SK-MEL-5 (cell line): ENCODE measurements around the gene C5orf46. TPM values are rescaled to one million over a fixed set of nuclear protein-coding genes. Genes with fewer than 3 reads are reported as not detected.
"Not testable (repeated sequence)": the region's sequence is repeated elsewhere in the genome, so short reads cannot be mapped to it uniquely, and the experiment has no call there.

Source experiments
- DNase-seq: peaks from one replicate; pipeline ENCODE4 v3.0.0-alpha.2; 2016; ENCODE audit warnings: low read depth, low spot score
- in situ Hi-C: cut with HindIII; loops from 2 replicates; pipeline ENCODE4 v1.10.0; 2016; ENCODE audit warnings: low sequenced_read_pairs, high pct_unique_total_duplicates, low pct_unique_long_range_greater_than_20kb
- total RNA-seq: library from RNA; depleted of rRNA; stranded (reverse); fragments of >200 nt; shearing (Covaris generic); gene quantifications from 2 replicates; pipeline ENCODE4 v1.2.3, GENCODE V29; 2014

C5orf46 gene
- total RNA-seq, 1 experiment from 2014 or later: not detected

DNA sequence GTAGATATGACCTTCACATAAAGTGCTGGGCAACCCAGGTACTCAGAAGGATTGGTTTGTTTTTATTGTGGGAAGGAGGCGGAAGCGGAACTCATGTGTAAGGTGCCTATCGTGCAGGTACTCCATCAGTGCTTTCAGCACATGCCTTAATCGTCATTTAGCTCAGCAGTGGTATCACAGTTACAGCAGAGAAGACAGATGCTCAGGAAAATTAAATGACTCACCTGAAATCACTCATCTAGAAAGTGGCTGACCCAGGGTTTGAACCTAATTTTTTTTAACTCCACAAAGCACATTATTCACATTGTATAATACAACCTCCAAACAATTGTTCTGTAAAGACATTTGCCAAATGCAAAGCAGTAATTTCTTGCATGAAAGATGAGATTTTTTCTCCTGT lies 2.2 kb downstream of the C5orf46 start:
- no peak for DNase-seq
- in situ Hi-C loops: no loop called here

DNA sequence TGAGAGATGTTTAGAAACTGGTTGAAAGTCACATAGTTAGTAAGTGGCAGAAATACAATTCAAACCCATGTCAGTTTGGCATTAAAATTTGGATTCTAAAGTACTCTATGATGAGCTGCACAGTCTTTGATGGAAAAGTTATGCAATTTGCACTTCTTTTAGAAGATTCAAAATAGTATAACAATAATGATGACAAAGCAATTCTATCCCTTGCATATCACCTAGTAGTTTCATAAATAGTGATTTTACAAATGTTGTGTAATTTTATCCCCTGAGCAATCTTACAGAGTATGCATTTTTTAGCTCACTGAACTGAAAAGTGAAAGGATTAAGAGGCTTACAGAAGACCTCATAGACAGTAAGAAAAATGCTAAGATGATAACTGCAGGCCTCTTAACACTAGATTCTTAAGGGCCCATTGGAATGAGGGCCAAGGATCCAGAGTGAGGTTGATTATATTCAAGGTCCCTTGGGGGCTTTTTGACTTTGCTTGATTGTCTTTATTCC lies 3.7 kb downstream of the C5orf46 start:
- in situ Hi-C loops: no loop called here
- no peak for DNase-seq

DNA sequence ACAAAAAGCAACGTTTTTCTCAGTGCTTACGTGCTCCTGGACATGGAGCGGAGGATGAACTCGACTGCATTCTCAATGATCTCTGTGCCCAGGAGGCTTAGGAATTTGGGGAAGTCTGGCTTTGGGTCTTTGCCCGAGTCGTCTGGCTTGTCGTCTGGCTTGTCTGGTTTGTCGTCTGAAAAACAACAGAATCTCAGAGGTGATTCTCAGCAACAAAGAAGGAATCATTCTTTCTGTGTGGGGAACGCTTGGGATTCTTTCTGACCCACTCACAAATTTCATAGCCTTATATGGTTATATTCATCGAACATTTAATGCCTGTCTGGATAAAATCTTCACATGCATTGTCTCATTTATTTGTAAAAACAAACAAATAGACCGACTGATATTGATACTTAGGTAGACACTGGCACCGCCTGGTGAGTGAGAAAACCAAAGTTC lies 4.7 kb downstream of the C5orf46 start:
- in situ Hi-C loops: no loop called here
- DNase-seq: no peak

DNA sequence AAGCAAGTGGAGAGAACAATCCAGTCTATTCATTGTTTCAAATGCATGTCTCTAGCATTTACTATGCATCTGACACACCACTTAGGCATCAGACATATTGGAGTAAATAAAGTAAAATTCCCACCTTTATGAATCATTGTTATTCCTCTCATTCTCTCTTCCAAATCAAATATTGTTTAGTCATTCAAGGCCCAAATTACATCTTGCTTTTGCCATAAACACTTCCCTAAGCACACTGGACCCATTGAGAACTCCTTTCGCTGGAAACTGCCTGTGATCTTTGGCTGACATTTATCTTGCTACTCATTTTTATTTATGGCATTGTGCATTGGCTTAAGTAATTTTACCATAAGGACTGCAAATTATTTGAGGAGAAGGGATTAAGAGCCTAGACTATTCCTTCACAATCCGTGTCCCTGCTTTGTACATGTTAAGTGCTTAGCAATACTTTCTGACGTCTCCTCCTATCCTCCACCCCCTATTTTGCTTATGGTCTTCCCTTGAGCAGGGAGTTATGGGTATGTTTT lies 7.4 kb downstream of the C5orf46 start:
- in situ Hi-C loops: no loop called here
- no peak for DNase-seq

DNA sequence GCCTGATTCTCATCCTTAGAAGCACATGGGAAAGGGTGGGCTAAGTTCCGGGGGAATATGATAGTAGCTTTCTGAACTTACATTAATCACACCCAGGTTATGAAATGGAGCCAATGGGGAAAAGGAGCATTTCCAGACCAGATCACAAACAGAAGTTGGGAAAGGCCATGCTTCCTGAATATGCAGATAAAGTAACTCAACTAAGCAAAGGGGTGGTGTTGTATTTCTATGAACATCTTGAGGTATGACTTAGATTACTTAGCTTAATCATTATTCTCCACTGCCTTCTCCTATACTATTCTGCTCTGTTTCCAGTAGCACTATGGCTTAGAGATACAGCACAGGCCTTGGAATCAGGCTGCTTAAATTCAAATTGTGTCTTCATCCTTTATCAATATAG lies 10.5 kb downstream of the C5orf46 start:
- DNase-seq: no peak
- in situ Hi-C loops: no loop called here

DNA sequence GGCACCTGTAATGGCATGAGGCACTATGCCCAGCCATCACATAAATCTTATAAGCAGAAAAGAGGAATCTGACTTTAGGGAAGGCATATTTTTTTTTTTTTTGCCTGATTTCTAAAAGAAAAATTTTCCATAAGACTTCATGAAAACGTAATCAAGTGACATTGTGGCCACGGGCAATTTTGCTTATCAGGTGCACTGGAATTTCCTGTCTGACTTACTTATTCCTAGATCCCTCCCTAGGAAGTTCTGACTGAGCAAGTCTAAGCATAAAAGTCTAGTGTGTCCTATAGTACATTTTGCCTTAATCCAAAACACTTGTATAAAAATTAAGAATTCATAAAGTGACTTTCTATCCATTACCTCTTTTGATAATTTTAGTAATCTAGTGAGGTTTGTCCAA lies 12.5 kb downstream of the C5orf46 start:
- no peak for DNase-seq
- in situ Hi-C loops: no loop called here

DNA sequence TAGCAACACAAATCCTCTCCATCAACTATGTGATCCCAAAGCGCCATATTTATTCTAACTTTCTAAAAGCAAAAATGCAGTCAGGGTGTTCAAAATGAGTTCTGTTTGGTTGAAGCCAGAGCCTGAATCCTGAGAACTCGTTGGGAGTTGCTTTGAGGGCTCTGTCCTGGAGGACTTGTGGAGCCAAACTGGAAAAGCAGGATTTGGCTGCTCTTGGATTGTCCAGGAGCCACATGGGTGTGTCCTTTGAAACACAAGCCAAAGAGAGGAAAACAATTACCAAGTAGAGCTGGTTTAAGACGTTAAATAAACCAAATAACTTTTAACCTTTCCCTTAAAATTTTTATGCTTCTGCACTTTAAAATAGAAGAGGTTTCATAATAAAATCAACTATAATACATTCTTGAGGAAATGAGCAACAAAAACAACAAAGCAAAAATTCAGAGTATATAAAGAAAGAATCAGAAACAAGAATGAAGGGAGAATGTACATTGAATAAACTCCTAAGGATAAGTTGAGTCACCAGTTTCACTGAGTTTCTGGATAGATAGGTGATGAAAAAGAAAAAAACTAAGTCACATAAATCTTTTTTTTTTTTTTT lies 13.5 kb downstream of the C5orf46 start:
- in situ Hi-C loops: no loop called here
- no peak for DNase-seq

DNA sequence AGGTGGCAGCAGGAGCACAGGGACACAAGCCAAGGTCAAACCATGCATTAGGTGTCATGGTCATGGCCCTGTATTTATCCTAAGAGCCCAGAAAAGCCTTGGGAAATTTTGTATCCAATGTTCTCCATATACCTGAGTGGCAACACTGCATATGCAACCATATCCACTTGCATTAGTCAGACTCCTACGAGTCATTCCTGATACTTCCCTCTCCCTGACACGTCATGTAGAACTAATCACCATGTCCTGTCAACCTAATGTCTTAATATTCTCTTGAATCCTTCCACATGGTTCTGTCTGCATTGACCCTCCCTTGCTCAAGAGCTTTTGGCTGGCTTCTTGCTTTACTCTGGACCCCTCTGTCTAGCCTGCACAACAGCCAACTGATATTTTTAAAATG lies 18.4 kb downstream of the C5orf46 start:
- no peak for DNase-seq
- in situ Hi-C loops: loop anchor here (10.0 kb wide), 1 partner anchor 47 kb away; no protein-coding TSS in a partner anchor

DNA sequence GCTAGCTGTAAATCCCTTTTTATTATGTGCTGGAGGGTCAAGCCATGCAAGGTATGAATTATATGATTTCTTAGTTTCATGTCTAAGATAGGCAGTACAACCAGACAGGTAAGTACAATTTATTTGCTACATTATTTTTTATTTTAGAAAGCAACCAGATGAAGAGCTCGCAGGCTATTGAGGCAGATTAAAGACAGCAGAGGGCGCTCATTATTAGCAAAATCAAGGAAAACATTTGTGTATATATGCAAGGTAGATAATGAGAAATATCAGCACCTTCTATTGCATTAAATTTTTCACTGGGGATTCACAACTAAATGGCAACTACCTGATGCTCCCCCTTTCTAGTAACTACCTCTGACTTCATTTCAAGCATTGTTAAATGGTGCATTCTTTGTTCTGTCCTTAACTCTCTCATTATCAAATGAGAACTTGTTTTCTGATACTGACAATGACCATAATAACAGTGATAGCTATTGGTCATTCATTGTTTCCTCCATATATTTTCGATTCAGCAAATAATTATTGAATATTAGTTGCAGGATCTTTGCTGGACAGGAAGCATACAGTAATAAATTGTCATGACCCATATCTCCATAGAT lies 19.2 kb downstream of the C5orf46 start:
- in situ Hi-C loops: loop anchor here (10.0 kb wide), 1 partner anchor 48 kb away; no protein-coding TSS in a partner anchor
- DNase-seq: peak; percentile 67

DNA sequence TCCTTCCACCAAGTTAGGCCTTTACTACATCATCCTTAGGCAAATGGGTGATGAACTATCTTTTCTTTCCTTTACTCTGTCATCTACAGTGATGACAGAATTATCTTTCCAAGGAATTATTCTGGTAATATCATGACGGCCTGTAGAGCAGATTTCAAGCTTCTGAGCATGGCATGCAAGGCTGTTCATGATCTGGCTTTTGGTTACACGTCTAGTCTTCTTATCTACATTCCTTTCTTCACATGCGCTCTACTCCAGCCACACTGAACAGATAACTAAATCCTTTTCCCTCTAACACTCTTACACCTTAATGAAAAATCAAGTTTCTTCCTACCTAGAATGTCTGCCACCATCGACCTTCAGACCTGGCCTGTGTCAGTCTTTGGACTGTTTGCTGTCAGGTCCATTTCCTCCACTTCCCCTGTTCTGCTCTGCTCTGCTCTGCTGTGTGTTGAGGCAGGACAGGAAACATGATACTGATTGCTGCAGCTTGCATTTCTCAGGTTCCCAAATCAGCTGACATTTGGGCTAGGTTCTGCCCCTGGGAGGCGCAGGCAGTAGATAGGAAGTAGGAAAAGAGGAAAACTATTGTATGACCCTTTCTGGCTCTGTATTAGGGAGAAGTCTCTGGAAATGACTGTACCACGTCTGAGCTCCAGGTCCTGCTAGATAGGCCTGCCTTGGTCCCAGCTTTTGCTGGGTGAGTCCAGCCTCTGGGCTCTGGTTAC lies 23.6 kb downstream of the C5orf46 start:
- DNase-seq: no peak
- in situ Hi-C loops: loop anchor here (10.0 kb wide), 1 partner anchor 52 kb away; no protein-coding TSS in a partner anchor

DNA sequence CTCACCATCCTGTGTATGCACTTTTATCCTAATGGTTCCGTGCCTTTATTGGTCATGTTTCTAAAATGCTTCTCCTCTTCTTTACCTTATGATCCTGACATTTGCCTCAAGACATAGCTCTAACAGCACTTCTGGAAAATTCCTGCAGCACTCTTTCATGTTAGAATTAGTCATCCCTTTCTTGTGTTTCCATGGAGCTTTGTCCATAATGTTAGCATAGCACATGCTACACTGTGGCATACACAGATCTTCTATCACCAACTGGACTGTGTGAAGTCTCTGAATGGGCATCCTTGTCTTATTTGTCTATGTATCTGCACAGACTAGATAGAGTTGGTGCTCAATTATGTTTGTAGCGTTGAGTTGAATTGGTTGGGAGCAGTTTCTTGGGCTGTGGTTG lies 25.9 kb downstream of the C5orf46 start:
- DNase-seq: no peak
- in situ Hi-C loops: loop anchor here (10.0 kb wide), 1 partner anchor 54 kb away; no protein-coding TSS in a partner anchor

DNA sequence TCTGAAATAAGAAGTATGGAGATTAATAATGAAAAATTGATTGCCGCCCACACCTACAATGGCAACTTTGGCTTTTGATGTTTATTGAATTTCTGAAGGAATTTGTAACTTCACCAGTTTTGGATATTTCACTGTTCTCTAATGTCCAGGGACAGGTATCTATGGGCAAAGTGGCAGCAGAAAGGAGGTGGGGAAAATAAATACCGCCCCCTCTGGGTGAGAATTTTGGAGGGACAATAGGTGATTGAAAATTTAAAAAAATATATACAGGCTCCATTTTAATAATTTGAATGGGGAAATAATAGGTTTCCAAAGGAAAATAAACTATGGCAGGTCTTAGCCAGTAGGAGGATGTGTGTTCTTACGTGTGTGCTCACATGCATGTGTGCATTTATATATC lies 26.6 kb downstream of the C5orf46 start:
- in situ Hi-C loops: loop anchor here (10.0 kb wide), 1 partner anchor 55 kb away; no protein-coding TSS in a partner anchor
- no peak for DNase-seq

DNA sequence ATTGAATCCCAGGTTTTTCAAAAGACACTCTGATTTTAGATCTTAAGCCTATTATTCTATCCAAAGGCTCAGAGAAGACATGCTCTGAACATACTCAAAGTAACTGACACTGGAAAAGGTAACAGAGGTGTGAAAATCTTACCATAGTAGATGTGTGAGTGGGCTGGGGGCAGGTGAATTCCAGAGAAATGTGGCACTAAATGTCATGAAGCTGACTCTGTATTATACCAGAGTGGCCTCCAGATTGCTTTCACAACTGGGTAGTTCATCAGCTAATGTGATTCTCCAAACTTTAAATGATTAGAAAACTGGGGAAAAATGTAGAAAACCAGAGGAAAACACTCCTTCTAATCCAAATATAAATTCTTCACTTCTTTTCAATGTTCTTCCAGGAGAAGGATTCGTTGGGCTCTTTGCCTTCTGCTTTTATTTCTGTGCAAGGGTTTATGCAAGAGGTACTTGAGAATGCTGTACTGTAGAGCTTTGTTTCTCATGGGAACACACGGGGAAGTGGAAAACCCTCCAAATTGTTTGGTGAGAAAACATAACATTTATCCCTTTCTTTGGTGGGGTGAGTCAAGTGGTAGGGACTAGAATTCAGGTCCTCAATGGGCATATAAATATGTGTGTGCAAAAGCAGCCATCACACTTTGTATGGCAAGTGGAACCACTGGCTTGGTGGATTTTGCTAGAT lies 28.1 kb downstream of the C5orf46 start, which contains the start of gene SCGB3A2:
TSS of gene SCGB3A2 (plus strand) at position 646 of the 694 bp plus-strand sequence. CDS start 93 bp downstream, outside the sequence.
- in situ Hi-C loops: no loop called here
- no peak for DNase-seq

DNA sequence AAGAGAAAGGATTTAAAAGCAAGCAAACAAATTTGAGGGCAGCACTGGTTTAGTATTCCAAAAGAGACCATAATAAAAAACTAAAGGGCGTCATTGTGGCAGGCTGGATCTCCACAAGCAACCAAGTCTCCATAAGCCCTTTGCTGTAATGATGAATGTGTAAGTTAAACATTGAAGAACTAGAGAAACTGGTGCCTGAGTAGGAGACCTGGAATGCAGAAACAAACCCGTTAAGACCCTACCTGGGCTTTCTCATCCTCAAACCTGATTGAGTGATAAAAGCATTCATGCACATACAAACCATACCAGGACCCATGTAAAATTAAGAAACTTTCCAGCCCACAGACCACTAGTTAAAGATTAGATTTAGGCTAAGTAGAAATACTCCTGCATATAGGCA lies 29.7 kb downstream of the C5orf46 start:
- no peak for DNase-seq
- in situ Hi-C loops: no loop called here

DNA sequence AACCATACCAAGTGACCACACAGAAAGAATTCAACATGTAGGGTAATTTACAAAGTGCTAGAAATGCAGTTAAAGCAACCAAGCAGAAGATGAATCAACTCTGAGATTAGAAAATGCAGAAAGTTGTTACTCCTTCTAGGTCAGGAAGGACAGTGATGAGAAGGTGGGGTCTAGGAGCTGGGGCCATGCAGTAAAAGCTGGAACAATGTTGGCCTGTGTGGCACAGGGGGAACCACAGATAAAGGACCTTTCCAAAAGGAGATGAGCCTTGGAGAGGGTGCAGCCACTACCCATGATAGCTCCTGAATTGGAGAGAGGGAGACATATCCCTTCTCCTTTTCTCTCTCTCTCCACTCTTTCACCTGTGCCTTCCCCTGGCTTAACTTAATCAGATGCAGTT lies 30.2 kb downstream of the C5orf46 start:
- in situ Hi-C loops: no loop called here
- no peak for DNase-seq

DNA sequence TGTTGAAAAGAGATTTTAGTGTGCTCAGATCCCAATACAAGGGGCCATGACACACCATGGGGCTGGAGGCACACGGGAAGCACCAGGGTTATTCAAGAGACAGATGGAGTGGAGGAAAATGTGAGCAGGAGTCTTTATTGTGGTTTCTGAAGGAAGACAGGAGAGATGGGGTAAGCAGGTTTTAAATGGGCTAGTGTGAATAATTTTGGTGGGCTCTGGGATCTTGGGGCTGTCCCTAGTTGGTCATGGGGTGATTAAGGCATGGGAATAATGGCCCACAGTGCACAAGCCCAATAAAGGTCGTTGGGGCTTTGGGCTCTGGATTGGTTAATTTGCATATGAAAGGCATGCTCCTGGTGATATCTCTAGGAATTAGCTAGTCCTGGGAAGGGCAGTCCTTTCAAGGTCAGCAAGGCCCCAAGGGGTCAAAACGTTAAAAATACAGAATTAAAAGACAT lies 31.4 kb downstream of the C5orf46 start:
- in situ Hi-C loops: no loop called here
- no peak for DNase-seq

DNA sequence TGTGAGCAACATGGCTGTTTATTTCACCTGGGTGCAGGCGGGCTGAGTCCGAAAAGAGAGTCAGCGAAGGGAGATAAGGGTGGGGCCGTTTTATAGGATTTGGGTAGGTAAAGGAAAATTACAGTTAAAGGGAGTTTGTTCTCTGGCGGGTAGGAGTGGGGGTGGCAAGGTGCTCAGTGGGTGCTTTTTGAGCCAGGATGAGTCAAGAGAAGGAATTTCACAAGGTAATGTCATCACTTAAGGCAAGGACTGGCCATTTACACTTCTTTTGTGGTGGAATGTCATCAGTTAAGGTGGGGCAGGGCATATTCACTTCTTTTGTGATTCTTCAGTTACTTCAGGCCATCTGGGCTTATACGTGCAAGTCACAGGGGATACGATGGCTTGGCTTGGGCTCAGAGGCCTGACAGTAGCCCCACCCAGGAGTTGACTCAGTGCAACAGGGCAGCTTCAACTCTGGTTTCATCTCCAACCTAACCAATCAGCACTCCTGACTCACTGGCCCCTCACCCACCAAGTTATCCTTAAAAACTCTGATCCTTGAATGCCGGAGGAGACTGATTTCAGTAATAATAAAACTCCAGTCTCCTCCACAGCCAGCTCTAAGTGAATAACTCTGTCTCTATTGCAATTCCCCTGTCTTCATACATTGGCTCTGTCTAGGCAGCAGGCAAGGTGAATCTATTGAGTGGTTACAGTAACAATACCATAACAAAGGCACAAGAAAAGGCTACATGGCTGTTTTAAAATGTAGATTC lies 32.0 kb downstream of the C5orf46 start:
- DNase-seq, in situ Hi-C loops: not testable (repeated sequence)
